ENCODE measurements around the gene SPIN2B. TPM values are rescaled to one million over a fixed set of nuclear protein-coding genes. Genes with fewer than 3 reads are reported as not detected.

The SPIN2B gene
- 14.1 and 16.4 TPM in 2 replicates for total RNA-seq (2014; rRNA removed; shearing (Covaris generic))

GRCh38 chrX:57121162-57121755 lies at the start of gene SPIN2B:
SPIN2B (minus strand) TSS chrX:57121548.

GRCh38 chrX:57137073-57137472 lies 15.7 kb upstream of the SPIN2B start, which contains the start of gene SPIN2A:
SPIN2A (minus strand) TSS chrX:57137397; CDS start chrX:57136597, 800 bp downstream.

Other genes with a start within 250 kb of the SPIN2B start
- gene SPIN3, start 126.0 kb downstream of the SPIN2B start, total RNA-seq (2014; rRNA removed; shearing (Covaris generic)) = 15.5 TPM in 2 replicates
- gene SPIN2A, start 15.8 kb upstream of the SPIN2B start, total RNA-seq (2014; rRNA removed; shearing (Covaris generic)) = 0.57 and 1.3 TPM in 2 replicates
- gene FAAH2, start 165.2 kb upstream of the SPIN2B start, total RNA-seq (2014; rRNA removed; shearing (Covaris generic)) = 0.11 TPM in 1 of 2 replicates, not detected in the other